D341Med (cell line): Measurements from ENCODE around the gene SDCCAG8.

Experiments
- DNase-seq: peaks from one replicate; pipeline ENCODE4 v3.0.0; 2012; ENCODE audit warnings: low spot score

SDCCAG8 gene

GRCh38 chr1:243390162-243390791, 134.4 kb downstream of the SDCCAG8 start:
- peak; percentile 29 for DNase-seq

GRCh38 chr1:243391355-243391754, 135.5 kb downstream of the SDCCAG8 start:
- peak; percentile 31 for DNase-seq

GRCh38 chr1:243393096-243393495, 137.3 kb downstream of the SDCCAG8 start:
- peak; percentile 51 for DNase-seq

GRCh38 chr1:243394066-243394465, 138.2 kb downstream of the SDCCAG8 start:
- DNase-seq = no peak

GRCh38 chr1:243394601-243395464, 139.0 kb downstream of the SDCCAG8 start:
- no peak for DNase-seq

GRCh38 chr1:243396424-243396823, 140.6 kb downstream of the SDCCAG8 start:
- no peak for DNase-seq

- DNase-seq = no peak
Measured at GRCh38 chr1:243396876-243397275, 141.0 kb downstream of the SDCCAG8 start.

GRCh38 chr1:243397613-243398321, 141.9 kb downstream of the SDCCAG8 start:
- no peak for DNase-seq

- no peak for DNase-seq
Measured at GRCh38 chr1:243399561-243400155, 143.8 kb downstream of the SDCCAG8 start.

GRCh38 chr1:243402868-243403267, 147.0 kb downstream of the SDCCAG8 start:
- no peak for DNase-seq

- DNase-seq = no peak
Measured at GRCh38 chr1:243406424-243406823, 150.6 kb downstream of the SDCCAG8 start.

- no peak for DNase-seq
Measured at GRCh38 chr1:243407284-243408018, 151.6 kb downstream of the SDCCAG8 start.

GRCh38 chr1:243408479-243408878, 152.6 kb downstream of the SDCCAG8 start:
- no peak for DNase-seq

GRCh38 chr1:243409284-243409683, 153.4 kb downstream of the SDCCAG8 start:
- DNase-seq = no peak

- DNase-seq = no peak
Measured at GRCh38 chr1:243411472-243411871, 155.6 kb downstream of the SDCCAG8 start.

- no peak for DNase-seq
Measured at GRCh38 chr1:243413431-243414151, 157.8 kb downstream of the SDCCAG8 start.

- no peak for DNase-seq
Measured at GRCh38 chr1:243414152-243414494, 158.3 kb downstream of the SDCCAG8 start.

- DNase-seq = no peak
Measured at GRCh38 chr1:243415663-243416408, 160.0 kb downstream of the SDCCAG8 start.

GRCh38 chr1:243416495-243416894, 160.7 kb downstream of the SDCCAG8 start:
- no peak for DNase-seq
